ENCODE results near the gene YIPF4. TPM values are rescaled to one million over a fixed set of nuclear protein-coding genes. Genes with fewer than 3 reads are reported as not detected.

Gene YIPF4
- total and polyA plus RNA-seq, 2 donors (not counting 3 experiments of a cell fraction or from before 2014, with no cell fraction given) = 8.6 to 40.1 TPM

DNA sequence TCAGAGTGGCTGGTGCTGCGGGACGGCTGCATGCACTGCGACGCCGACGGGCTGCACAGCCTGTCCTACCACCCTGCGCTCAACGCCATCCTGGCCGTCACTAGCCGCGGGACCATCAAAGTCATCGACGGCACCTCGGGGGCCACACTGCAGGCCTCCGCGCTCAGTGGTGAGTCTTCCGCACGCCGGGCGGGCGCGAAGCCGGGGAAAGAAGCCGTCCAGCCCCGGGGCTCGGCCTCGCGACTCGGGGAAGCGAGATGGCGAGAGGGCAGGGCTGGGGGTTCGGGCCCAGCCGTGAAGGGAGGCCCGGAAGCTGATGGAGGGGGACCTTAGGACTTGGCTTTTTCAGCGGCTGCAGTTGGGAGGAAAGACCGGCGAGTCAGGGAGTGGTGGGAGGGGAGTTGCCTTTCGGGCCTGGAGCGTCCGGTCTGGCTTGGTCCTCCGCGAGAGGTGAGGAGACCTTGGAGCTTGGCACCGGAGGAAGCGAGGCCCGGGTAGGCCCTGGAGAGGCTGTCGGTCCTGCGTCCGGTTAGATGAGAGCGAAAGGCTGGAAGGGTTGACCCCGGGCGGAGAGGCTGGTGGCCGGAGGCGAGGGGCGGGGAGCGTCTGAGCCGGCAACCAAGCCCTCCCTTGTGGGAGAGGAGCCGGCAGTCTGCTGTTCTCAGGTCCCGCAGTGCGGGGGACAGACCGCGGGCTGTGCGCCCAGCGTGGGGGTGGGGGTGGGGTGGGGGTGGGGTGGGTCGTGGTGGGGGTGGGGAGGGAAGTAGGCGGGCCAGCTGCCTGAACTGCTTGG is 79.8 kb downstream of the YIPF4 start:
- POLR2A ChIA-PET = no interaction called here
- intact Hi-C loops (cut with micrococcal nuclease) (loop anchor here (1.0 kb wide), 3 partner anchors 15 to 294 kb away; partner anchors contain the start of genes SPAST and YIPF4), dilution Hi-C loops (cut with MboI; ENCODE audit: extremely low pct_ligation_motif_present, low sequenced_read_pairs) (no loop called here)
- Histone ChIP-seq H3K4me2 (ENCODE audit: insufficient read depth, low read length) (peak overlapping the region; percentile 98), H3K9me3 (replicated peaks; ENCODE audit: control insufficient read depth, insufficient read depth, low read length) (no peaks in the 10 kb centered on the region), H3K79me2 (ENCODE audit: control insufficient read depth, insufficient read depth, low read length) (peaks cover 53% of the 10 kb centered on the region), H3K9ac (replicated peaks; ENCODE audit: extremely low read depth, insufficient read depth, low read length) (peak overlapping the region; percentile 97), H3K4me1 (ENCODE audit: control insufficient read depth, extremely low read depth, insufficient read depth, low read length) (peaks cover 13% of the 10 kb centered on the region), H3K27me3 (ENCODE audit: control insufficient read depth in 2 of 2, insufficient read depth in 2 of 2, low read length in 2 of 2) (no peaks in the 10 kb centered on the region), H3K36me3 (ENCODE audit: control insufficient read depth in 2 of 2, extremely low read depth in 1 of 2, insufficient read depth in 2 of 2, low read length in 2 of 2) (no peaks in the 10 kb centered on the region), H3K27ac (ENCODE audit: insufficient read depth, low read depth, low read length) (peak overlapping the region; percentile 77), H3K4me3 (replicated peaks in 1 of 3; ENCODE audit: insufficient read depth in 1 of 3, low read depth in 1 of 3, low read length in 3 of 3) (peak overlapping the region; percentile 68 to 92 (median 84)), H3K9me1 (replicated peaks; ENCODE audit: control insufficient read depth, extremely low read depth, insufficient read depth, low read length) (no peaks in the 10 kb centered on the region), H2AFZ (ENCODE audit: low read depth, low read length) (peak overlapping the region; percentile 52), H4K20me1 (replicated peaks; ENCODE audit: control insufficient read depth, extremely low read depth, insufficient read depth, low read length) (no peaks in the 10 kb centered on the region)
- TF ChIP-seq POLR2AphosphoS5 (IDR thresholded peaks at IDR 0.05; ENCODE audit: insufficient read depth, low read depth, low read length) = no peak
- TF ChIP-seq EZH2 (IDR thresholded peaks at IDR 0.05; ENCODE audit: borderline replicate concordance, low read depth, low read length, severe bottlenecking) = no peak
- TF ChIP-seq, protein P1, sequence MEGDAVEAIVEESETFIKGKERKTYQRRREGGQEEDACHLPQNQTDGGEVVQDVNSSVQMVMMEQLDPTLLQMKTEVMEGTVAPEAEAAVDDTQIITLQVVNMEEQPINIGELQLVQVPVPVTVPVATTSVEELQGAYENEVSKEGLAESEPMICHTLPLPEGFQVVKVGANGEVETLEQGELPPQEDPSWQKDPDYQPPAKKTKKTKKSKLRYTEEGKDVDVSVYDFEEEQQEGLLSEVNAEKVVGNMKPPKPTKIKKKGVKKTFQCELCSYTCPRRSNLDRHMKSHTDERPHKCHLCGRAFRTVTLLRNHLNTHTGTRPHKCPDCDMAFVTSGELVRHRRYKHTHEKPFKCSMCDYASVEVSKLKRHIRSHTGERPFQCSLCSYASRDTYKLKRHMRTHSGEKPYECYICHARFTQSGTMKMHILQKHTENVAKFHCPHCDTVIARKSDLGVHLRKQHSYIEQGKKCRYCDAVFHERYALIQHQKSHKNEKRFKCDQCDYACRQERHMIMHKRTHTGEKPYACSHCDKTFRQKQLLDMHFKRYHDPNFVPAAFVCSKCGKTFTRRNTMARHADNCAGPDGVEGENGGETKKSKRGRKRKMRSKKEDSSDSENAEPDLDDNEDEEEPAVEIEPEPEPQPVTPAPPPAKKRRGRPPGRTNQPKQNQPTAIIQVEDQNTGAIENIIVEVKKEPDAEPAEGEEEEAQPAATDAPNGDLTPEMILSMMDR (IDR thresholded peaks at IDR 0.05; ENCODE audit: extremely low read depth in 1 of 2, insufficient read depth in 1 of 2, low read depth in 1 of 2, low read length in 2 of 2) = no peak
- TF ChIP-seq MYC (IDR thresholded peaks at IDR 0.05; ENCODE audit: low read depth, low read length) = no peak
- TF ChIP-seq GATA2 (IDR thresholded peaks at IDR 0.05; ENCODE audit: insufficient read depth, insufficient read length, low read depth, low read length) = no peak
- no peak for TF ChIP-seq JUN (IDR thresholded peaks at IDR 0.05; ENCODE audit: borderline replicate concordance, insufficient read depth, insufficient read length, low read depth)
- TF ChIP-seq POLR2A (IDR thresholded peaks at IDR 0.05; ENCODE audit: low read depth, low read length) = no peak
- TF ChIP-seq, protein P2, sequence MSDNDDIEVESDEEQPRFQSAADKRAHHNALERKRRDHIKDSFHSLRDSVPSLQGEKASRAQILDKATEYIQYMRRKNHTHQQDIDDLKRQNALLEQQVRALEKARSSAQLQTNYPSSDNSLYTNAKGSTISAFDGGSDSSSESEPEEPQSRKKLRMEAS (IDR thresholded peaks at IDR 0.05; ENCODE audit: insufficient read depth, insufficient read length) = no peak
- no peak for TF ChIP-seq FOS (IDR thresholded peaks at IDR 0.05; ENCODE audit: borderline replicate concordance, insufficient read depth, low read length)
- CTCF ChIA-PET = no interaction called here
- BruUV-seq (replicated peaks) = TSS peak; percentile 17
- DNase-seq (ENCODE audit: low read depth, low spot score) = peak; percentile 56
- FAIRE-seq = no peak

Measured in endothelial cell of umbilical vein (primary cell).